ENCODE results near the gene ASXL1.

GRCh38 chr20:32482442-32483261, 124.5 kb downstream of the ASXL1 start:
- TF ChIP-seq, protein P1, sequence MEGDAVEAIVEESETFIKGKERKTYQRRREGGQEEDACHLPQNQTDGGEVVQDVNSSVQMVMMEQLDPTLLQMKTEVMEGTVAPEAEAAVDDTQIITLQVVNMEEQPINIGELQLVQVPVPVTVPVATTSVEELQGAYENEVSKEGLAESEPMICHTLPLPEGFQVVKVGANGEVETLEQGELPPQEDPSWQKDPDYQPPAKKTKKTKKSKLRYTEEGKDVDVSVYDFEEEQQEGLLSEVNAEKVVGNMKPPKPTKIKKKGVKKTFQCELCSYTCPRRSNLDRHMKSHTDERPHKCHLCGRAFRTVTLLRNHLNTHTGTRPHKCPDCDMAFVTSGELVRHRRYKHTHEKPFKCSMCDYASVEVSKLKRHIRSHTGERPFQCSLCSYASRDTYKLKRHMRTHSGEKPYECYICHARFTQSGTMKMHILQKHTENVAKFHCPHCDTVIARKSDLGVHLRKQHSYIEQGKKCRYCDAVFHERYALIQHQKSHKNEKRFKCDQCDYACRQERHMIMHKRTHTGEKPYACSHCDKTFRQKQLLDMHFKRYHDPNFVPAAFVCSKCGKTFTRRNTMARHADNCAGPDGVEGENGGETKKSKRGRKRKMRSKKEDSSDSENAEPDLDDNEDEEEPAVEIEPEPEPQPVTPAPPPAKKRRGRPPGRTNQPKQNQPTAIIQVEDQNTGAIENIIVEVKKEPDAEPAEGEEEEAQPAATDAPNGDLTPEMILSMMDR (IDR thresholded peaks at IDR 0.05) = no peak
- no peak for TF ChIP-seq EP300 (IDR thresholded peaks at IDR 0.05)
- peak in 1 of 2 donors; percentile 33 for TF ChIP-seq POLR2AphosphoS5 (IDR thresholded peaks at IDR 0.05)
- TF ChIP-seq POLR2A (IDR thresholded peaks at IDR 0.05) = peak in 1 of 4 donors; percentile 10
